GM10266 (cell line): ENCODE measurements around the gene PRM2.

Experiments
- DNase-seq: peaks from one replicate; pipeline ENCODE4 v3.0.0; 2012; ENCODE audit errors: extremely low spot score
- TF ChIP-seq, protein P1 (sequence below): IDR thresholded peaks from 2 replicates; pipeline ENCODE4 v1.5.1; 2012; ENCODE audit warnings: mild to moderate bottlenecking, low read depth; ENCODE audit not compliant: control insufficient read depth, insufficient read depth; ENCODE audit errors: missing control alignments

Gene PRM2

DNA sequence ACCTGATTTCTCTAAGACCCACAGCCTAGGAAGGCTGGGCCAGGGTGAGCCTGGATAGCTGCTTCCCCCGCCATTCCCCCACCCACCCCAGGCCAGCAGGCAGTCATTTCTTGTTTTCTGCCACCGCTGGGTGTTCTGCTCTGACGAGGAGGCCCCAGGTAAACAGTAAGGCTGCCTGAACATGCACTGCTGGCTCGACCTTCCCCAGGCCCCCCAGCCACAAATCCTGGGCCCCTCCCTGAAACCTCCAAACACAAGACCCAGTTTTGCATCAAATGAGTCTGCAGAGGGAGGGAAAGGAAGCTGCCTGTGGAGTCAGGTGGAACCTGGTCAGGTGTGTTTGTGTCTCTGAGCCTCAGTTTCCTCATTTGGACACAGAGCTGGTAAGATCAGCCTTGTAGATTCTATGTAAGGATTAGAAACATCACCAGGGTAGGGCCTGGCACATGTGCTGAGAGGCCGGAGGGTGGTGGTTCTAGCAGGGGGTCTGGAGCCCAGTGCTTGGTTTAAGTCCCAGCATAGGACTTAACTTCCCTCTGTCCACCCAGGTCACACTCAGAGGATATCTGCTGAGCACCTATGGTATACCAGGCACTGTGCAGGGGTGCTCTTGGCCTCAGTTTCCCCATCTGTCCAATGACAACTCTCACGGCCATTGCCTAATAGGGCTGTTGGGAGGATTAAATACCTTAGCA is 23.7 kb upstream of the PRM2 start:
- TF ChIP-seq, protein P1, sequence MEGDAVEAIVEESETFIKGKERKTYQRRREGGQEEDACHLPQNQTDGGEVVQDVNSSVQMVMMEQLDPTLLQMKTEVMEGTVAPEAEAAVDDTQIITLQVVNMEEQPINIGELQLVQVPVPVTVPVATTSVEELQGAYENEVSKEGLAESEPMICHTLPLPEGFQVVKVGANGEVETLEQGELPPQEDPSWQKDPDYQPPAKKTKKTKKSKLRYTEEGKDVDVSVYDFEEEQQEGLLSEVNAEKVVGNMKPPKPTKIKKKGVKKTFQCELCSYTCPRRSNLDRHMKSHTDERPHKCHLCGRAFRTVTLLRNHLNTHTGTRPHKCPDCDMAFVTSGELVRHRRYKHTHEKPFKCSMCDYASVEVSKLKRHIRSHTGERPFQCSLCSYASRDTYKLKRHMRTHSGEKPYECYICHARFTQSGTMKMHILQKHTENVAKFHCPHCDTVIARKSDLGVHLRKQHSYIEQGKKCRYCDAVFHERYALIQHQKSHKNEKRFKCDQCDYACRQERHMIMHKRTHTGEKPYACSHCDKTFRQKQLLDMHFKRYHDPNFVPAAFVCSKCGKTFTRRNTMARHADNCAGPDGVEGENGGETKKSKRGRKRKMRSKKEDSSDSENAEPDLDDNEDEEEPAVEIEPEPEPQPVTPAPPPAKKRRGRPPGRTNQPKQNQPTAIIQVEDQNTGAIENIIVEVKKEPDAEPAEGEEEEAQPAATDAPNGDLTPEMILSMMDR, result no peak
- DNase-seq, result no peak

DNA sequence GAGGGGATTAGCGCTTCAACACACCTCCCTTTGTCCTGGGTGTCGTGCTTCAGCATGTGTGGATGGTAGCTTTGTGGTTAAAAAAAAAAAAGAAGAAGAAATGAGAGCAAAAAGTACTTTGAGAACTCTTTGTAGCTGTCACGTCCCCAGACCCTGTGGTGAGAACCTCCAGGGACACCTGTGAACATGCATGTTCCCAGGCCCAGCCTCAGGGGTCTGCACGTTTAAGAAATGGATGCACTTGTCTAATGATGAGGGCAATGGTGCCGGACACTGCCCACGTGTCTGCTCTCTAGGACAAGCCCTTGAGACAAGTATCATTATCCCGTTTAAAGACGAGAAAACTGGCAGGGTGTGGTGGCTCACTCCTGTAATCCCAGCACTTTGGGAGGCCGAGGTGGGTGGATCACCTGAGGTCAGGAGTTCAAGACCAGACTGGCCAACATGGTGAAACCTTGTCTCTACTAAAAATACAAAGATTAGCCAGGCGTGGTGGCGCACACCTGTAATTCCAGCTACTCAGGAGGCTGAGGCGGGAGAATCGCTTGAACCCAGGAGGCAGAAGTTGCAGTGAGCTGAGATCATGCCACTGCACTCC is 22.8 kb upstream of the PRM2 start:
- DNase-seq, result peak; percentile 53

DNA sequence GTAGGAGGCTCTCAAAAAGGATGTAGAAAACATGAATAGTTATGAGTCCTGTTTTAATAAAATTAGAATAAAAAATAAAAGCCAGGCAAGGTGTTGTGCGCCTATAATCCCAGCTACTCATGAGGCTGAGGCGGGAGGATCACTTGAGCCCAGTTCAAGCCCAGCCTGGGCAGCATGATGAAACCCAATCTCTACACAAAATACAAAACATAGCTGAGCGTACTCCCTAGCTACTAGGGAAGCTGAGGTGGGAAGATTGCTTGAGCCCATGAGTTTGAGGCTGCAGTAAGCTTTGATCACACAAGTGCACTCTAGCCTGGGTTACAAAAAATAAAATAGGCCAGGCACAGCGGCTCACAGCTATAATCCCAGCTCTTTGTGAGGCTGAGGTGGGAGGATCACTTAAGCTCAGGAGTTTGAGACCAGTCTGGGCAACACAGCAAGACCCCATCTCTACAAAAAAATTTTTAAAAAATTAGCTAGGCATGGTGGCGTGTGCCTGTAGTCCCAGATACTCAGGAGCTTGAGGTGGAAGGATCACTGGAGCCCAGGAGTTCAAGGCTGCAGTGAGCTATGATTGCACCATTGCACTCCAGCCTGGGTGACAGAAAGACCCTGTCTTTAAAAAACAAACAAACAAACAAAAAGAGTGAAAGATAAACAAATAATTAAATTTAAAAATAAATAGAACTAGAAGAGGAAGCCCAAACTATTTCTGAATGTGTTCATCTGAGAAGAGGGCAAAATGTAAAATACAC is 22.0 kb upstream of the PRM2 start:
- TF ChIP-seq, protein P1, result no peak
- DNase-seq, result no peak

DNA sequence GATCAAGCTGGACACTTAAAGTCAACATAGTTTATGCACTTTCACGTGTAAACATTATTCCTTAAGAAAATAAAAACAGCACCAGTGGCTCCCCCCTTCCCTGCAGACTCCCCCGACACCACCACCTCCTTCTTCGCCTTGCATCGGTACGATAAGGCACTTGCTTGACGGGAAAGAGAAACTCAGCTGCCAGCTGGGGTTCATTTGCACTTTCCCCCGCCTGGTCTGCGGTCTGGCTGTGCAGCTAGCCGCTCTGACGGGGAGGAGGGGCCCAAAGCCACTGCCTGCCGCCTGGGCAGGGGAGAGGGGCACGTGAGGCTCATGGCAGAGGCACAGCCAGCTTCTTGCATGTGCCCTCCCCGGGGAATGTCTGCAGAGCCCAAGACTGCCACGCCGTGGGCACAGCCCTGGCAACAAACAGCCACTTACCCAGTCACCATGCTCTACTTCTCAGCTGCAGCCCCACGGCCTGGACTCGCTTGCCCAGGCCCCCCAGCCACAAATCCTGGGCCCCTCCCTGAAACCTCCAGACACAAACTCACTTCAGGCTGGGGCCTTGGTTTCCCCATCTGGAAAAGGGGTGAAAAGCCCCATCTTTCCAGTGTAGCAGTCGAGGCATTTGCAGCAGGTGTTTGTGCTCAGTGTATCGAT is 21.3 kb upstream of the PRM2 start:
- DNase-seq, result peak; percentile 66

DNA sequence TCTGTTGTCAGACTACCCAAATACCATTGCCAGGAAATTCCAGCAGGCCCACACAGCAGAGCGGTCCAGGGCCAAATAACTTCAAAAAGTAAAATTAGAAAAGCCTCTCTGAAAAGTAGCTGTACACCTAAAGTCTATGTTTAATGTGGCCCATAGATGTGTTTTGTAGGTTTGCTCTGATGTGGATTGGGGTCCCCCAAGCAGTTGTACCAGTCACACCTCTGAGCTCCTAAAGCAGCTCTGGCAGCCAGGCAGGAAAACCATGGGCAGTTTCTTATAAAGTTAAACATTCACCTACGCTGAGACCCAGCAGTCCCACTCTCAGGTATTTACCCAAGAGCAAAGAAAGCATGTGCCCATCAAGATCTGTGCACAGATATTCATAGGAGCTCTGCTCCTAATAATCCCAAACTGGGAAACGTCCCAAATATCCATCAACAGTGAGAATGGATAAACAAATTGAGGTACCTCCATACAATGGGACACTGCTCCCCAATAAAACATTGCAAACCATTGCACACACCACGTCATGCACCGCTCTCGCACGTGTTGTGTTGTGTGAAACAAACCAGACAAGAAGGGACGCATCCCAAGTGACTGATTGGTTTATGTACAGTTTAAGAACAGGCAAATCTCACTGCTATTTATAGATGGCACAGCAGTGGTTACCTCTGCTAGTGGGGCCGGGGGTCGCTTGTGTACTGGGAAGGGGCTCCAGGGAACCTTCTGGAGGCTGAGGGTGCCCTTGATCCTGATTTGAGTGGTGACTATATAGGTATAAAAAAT is 20.6 kb upstream of the PRM2 start:
- TF ChIP-seq, protein P1, result no peak
- DNase-seq, result no peak

More for the DNA sequence above, 21.3 kb upstream of the PRM2 start:
- TF ChIP-seq, protein P1, result no peak

DNA sequence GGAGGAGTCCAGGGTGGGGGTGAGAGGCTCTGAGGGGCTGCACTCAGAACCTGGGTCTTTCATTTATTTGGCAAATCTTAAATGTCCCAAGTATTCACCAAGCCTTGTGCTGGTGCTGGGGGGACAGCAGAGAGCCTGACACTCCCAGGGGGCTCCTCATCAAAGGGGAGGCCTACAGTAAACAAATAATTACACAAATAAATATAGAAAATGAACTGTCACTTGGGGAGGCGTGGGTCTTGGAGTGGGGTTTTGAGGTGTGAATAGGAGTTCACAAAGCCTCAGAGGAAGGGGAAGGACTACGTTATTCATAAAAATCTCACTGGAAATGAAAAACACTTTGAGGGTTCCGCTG is 20.0 kb upstream of the PRM2 start:
- no peak for DNase-seq
- TF ChIP-seq, protein P1, result no peak

DNA sequence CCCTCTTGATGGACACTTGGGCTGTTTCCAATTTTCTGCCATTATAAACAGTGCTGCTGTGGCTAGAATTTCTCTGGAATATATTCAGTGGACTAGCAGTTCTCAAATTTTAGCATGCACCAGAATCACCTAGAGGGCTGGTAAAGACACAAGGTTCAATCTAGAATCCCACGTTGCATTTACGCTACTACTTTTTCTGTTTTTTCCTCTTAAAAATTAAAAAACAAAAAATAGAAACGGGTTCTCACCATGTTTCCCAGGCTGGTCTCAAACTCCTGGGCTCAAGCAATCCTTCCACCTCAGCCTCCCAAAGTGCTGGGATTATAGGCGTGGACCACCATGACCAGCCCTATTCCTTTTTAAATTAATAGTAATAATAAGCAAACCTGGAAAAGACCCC is 19.4 kb upstream of the PRM2 start:
- TF ChIP-seq, protein P1, result no peak
- no peak for DNase-seq
